Measurements from ENCODE around the gene RABGAP1L. TPM values are rescaled to one million over a fixed set of nuclear protein-coding genes. Genes with fewer than 3 reads are reported as not detected.

RABGAP1L gene
- total RNA-seq, 1 experiment from 2014 or later, result 76.9 TPM

DNA sequence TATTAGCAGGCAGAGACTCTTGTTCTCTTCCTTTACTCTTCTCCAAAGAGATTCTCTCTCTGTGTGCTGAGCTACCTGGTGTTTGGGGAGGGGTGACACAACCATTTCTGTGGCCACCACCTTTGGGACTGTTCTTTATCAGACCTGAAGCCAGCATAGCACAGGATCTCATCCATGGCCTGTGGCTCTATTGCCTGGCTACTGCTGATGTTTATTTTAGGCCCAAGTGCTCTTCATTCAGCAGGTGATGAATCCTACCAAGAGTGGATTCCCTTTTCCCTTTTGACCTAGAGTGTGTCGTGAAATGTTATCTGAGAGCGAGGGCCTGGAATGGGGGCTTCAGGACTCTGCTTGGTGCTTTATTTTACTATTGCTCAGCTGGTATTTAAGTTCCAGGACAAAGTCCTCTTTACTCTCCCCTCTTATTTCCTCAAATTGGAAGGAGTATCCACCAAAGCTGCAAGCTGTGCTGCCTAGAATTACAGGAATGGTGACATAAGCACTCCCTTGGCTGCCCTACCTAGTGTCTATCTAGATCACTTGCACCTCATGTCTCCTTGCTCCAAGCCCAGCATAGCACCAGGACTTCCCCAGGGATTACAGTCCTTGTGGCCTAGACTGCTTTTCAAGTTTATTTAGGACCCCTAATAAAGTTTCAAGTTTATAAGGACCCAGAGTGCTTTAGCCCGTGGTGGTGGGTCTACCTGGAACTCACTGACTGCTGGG, 193.7 kb downstream of the RABGAP1L start:
- CTCF ChIA-PET, result no interaction called here
- POLR2A ChIA-PET, result no interaction called here
- DNase-seq (ENCODE audit: low spot score) (no peak), ATAC-seq (no peak)
- Mint-ChIP-seq H3K4me1 (no peaks in the 10 kb centered on the region), H3K36me3 (peaks cover 17% of the 10 kb centered on the region), H3K27me3 (ENCODE audit: low read depth) (peaks cover under 1% of the 10 kb centered on the region; the same call in 1 of the 2 replicates), H3K4me3 (no peak overlapping the region), H3K27ac (no peak overlapping the region), H3K9me3 (peaks cover 20% of the 10 kb centered on the region)
- TF ChIP-seq, protein P1, sequence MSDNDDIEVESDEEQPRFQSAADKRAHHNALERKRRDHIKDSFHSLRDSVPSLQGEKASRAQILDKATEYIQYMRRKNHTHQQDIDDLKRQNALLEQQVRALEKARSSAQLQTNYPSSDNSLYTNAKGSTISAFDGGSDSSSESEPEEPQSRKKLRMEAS (CRISPR knock-in tag; IDR thresholded peaks at IDR 0.05), result no peak
- TF ChIP-seq, protein P2, sequence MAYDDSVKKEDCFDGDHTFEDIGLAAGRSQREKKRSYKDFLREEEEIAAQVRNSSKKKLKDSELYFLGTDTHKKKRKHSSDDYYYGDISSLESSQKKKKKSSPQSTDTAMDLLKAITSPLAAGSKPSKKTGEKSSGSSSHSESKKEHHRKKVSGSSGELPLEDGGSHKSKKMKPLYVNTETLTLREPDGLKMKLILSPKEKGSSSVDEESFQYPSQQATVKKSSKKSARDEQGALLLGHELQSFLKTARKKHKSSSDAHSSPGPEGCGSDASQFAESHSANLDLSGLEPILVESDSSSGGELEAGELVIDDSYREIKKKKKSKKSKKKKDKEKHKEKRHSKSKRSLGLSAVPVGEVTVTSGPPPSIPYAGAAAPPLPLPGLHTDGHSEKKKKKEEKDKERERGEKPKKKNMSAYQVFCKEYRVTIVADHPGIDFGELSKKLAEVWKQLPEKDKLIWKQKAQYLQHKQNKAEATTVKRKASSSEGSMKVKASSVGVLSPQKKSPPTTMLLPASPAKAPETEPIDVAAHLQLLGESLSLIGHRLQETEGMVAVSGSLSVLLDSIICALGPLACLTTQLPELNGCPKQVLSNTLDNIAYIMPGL (CRISPR knock-in tag; IDR thresholded peaks at IDR 0.05), result no peak
- TF ChIP-seq ELF4 (CRISPR knock-in tag; IDR thresholded peaks at IDR 0.05; ENCODE audit: low read depth), result no peak
- no peak for TF ChIP-seq JUN (CRISPR knock-in tag; IDR thresholded peaks at IDR 0.05)
- TF ChIP-seq, protein P3, sequence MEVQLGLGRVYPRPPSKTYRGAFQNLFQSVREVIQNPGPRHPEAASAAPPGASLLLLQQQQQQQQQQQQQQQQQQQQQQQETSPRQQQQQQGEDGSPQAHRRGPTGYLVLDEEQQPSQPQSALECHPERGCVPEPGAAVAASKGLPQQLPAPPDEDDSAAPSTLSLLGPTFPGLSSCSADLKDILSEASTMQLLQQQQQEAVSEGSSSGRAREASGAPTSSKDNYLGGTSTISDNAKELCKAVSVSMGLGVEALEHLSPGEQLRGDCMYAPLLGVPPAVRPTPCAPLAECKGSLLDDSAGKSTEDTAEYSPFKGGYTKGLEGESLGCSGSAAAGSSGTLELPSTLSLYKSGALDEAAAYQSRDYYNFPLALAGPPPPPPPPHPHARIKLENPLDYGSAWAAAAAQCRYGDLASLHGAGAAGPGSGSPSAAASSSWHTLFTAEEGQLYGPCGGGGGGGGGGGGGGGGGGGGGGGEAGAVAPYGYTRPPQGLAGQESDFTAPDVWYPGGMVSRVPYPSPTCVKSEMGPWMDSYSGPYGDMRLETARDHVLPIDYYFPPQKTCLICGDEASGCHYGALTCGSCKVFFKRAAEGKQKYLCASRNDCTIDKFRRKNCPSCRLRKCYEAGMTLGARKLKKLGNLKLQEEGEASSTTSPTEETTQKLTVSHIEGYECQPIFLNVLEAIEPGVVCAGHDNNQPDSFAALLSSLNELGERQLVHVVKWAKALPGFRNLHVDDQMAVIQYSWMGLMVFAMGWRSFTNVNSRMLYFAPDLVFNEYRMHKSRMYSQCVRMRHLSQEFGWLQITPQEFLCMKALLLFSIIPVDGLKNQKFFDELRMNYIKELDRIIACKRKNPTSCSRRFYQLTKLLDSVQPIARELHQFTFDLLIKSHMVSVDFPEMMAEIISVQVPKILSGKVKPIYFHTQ (CRISPR knock-in tag; IDR thresholded peaks at IDR 0.05), result no peak
- TF ChIP-seq, protein P4, sequence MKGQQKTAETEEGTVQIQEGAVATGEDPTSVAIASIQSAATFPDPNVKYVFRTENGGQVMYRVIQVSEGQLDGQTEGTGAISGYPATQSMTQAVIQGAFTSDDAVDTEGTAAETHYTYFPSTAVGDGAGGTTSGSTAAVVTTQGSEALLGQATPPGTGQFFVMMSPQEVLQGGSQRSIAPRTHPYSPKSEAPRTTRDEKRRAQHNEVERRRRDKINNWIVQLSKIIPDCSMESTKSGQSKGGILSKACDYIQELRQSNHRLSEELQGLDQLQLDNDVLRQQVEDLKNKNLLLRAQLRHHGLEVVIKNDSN (CRISPR knock-in tag; IDR thresholded peaks at IDR 0.05), result no peak
- TF ChIP-seq, protein P5, sequence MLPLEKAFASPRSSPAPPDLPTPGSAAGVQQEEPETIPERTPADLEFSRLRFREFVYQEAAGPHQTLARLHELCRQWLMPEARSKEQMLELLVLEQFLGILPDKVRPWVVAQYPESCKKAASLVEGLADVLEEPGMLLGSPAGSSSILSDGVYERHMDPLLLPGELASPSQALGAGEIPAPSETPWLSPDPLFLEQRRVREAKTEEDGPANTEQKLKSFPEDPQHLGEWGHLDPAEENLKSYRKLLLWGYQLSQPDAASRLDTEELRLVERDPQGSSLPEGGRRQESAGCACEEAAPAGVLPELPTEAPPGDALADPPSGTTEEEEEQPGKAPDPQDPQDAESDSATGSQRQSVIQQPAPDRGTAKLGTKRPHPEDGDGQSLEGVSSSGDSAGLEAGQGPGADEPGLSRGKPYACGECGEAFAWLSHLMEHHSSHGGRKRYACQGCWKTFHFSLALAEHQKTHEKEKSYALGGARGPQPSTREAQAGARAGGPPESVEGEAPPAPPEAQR (CRISPR knock-in tag; IDR thresholded peaks at IDR 0.05), result no peak
- TF ChIP-seq, protein P6, sequence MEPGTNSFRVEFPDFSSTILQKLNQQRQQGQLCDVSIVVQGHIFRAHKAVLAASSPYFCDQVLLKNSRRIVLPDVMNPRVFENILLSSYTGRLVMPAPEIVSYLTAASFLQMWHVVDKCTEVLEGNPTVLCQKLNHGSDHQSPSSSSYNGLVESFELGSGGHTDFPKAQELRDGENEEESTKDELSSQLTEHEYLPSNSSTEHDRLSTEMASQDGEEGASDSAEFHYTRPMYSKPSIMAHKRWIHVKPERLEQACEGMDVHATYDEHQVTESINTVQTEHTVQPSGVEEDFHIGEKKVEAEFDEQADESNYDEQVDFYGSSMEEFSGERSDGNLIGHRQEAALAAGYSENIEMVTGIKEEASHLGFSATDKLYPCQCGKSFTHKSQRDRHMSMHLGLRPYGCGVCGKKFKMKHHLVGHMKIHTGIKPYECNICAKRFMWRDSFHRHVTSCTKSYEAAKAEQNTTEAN (CRISPR knock-in tag; IDR thresholded peaks at IDR 0.05), result no peak
- TF ChIP-seq, protein P7, sequence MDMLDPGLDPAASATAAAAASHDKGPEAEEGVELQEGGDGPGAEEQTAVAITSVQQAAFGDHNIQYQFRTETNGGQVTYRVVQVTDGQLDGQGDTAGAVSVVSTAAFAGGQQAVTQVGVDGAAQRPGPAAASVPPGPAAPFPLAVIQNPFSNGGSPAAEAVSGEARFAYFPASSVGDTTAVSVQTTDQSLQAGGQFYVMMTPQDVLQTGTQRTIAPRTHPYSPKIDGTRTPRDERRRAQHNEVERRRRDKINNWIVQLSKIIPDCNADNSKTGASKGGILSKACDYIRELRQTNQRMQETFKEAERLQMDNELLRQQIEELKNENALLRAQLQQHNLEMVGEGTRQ (CRISPR knock-in tag; IDR thresholded peaks at IDR 0.05), result no peak
- TF ChIP-seq NFYB (CRISPR knock-in tag; conservative IDR thresholded peaks at IDR 0.05; ENCODE audit: low read depth), result no peak
- TF ChIP-seq, protein P8, sequence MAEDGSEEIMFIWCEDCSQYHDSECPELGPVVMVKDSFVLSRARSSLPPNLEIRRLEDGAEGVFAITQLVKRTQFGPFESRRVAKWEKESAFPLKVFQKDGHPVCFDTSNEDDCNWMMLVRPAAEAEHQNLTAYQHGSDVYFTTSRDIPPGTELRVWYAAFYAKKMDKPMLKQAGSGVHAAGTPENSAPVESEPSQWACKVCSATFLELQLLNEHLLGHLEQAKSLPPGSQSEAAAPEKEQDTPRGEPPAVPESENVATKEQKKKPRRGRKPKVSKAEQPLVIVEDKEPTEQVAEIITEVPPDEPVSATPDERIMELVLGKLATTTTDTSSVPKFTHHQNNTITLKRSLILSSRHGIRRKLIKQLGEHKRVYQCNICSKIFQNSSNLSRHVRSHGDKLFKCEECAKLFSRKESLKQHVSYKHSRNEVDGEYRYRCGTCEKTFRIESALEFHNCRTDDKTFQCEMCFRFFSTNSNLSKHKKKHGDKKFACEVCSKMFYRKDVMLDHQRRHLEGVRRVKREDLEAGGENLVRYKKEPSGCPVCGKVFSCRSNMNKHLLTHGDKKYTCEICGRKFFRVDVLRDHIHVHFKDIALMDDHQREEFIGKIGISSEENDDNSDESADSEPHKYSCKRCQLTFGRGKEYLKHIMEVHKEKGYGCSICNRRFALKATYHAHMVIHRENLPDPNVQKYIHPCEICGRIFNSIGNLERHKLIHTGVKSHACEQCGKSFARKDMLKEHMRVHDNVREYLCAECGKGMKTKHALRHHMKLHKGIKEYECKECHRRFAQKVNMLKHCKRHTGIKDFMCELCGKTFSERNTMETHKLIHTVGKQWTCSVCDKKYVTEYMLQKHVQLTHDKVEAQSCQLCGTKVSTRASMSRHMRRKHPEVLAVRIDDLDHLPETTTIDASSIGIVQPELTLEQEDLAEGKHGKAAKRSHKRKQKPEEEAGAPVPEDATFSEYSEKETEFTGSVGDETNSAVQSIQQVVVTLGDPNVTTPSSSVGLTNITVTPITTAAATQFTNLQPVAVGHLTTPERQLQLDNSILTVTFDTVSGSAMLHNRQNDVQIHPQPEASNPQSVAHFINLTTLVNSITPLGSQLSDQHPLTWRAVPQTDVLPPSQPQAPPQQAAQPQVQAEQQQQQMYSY (CRISPR knock-in tag; IDR thresholded peaks at IDR 0.05), result no peak
- no peak for TF ChIP-seq ZNF423 (CRISPR knock-in tag; IDR thresholded peaks at IDR 0.05)
- TF ChIP-seq CREM (CRISPR knock-in tag; IDR thresholded peaks at IDR 0.05), result no peak
- TF ChIP-seq RELA (CRISPR knock-in tag; IDR thresholded peaks at IDR 0.05; ENCODE audit: borderline replicate concordance), result no peak
- TF ChIP-seq, protein P9, sequence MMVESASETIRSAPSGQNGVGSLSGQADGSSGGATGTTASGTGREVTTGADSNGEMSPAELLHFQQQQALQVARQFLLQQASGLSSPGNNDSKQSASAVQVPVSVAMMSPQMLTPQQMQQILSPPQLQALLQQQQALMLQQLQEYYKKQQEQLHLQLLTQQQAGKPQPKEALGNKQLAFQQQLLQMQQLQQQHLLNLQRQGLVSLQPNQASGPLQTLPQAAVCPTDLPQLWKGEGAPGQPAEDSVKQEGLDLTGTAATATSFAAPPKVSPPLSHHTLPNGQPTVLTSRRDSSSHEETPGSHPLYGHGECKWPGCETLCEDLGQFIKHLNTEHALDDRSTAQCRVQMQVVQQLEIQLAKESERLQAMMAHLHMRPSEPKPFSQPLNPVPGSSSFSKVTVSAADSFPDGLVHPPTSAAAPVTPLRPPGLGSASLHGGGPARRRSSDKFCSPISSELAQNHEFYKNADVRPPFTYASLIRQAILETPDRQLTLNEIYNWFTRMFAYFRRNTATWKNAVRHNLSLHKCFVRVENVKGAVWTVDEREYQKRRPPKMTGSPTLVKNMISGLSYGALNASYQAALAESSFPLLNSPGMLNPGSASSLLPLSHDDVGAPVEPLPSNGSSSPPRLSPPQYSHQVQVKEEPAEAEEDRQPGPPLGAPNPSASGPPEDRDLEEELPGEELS (CRISPR knock-in tag; IDR thresholded peaks at IDR 0.05), result no peak
- TF ChIP-seq FOXP1 (CRISPR knock-in tag; IDR thresholded peaks at IDR 0.05; ENCODE audit: borderline replicate concordance), result no peak
- TF ChIP-seq SP1 (CRISPR knock-in tag; conservative IDR thresholded peaks at IDR 0.05), result no peak
